Ectodermal cell (in vitro differentiated cells): ENCODE data around the gene ILDR1.
"Not testable (repeated sequence)": the region's sequence is repeated elsewhere in the genome, so short reads cannot be mapped to it uniquely, and the experiment has no call there.

Experiments used
- H3K27ac ChIP-seq: 2 replicates; pipeline ENCODE4 v1.7.0; 2013; ENCODE audit warnings: mild to moderate bottlenecking, low read depth, low read length; ENCODE audit not compliant: insufficient read depth, poor library complexity, severe bottlenecking
- H3K27me3 ChIP-seq: 2 replicates; pipeline ENCODE4 v1.7.0; 2013; ENCODE audit warnings: mild to moderate bottlenecking, low read length; ENCODE audit not compliant: insufficient read depth, control insufficient read depth, poor library complexity, severe bottlenecking
- H3K36me3 ChIP-seq: one replicate; pipeline ENCODE4 v1.7.0; 2013; ENCODE audit warnings: low read length; ENCODE audit not compliant: control insufficient read depth, insufficient read depth
- H3K4me1 ChIP-seq: one replicate; pipeline ENCODE4 v1.7.0; 2013; ENCODE audit warnings: low read length; ENCODE audit not compliant: control insufficient read depth, insufficient read depth
- H3K4me3 ChIP-seq: 2 replicates; pipeline ENCODE4 v1.7.0; 2013; ENCODE audit warnings: low read depth, low read length, control low read depth; ENCODE audit not compliant: insufficient read depth
- H3K9me3 ChIP-seq: 2 replicates; pipeline ENCODE4 v1.7.0; 2013; ENCODE audit warnings: mild to moderate bottlenecking, low read length, moderate library complexity; ENCODE audit not compliant: control insufficient read depth
- WGBS, 2 experiments: methylation state at CpG; one replicate each; pipeline ENCODE4 v1.1.7; 2013; ENCODE audit warnings: missing lambda C conversion rate in 2 of 2; 5-methylcytosine and 5-hydroxymethylcytosine counted together

The ILDR1 gene

GRCh38 chr3:122052968-122053367 lies 30.9 kb upstream of the ILDR1 start:
- no peaks in the 10 kb centered on the region for H3K27me3 ChIP-seq
- H3K4me3 ChIP-seq = no peak overlapping the region
- no peaks in the 10 kb centered on the region for H3K36me3 ChIP-seq
- no peaks in the 10 kb centered on the region for H3K9me3 ChIP-seq
- WGBS, 2 experiments = 94 to 99% methylated on average over 3 of the region's 3 CpGs
- H3K4me1 ChIP-seq = no peaks in the 10 kb centered on the region
- no peak overlapping the region for H3K27ac ChIP-seq

- not testable (repeated sequence) for H3K9me3 ChIP-seq
- WGBS, 2 experiments = 92 to 100% methylated on average over 11 of the region's 11 CpGs
Measured at GRCh38 chr3:122047773-122048172, 25.7 kb upstream of the ILDR1 start.

DNA sequence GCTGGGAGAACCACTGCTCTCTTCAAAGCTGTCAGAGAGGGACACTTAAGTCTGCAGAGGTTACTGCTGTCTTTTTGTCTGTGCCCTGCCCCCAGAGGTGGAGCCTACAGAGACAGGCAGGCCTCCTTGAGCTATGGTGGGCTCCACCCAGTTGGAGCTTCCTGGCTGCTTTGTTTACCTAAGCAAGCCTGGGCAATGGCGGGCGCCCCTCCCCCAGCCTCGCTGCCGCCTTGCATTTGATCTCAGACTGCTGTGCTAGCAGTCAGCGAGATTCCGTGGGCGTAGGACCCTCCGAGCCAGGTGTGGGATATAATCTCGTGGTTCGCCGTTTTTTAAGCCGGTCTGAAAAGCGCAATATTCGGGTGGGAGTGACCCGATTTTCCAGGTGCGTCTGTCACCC lies 25.2 kb upstream of the ILDR1 start:
- not testable (repeated sequence) for H3K4me1 ChIP-seq, H3K27me3 ChIP-seq, H3K27ac ChIP-seq, H3K9me3 ChIP-seq, H3K36me3 ChIP-seq, H3K4me3 ChIP-seq
- WGBS, 2 experiments = 80% methylated on average over 1 of the region's 16 CpGs; no CpG with 5 or more reads in 1 of the 2 experiments

More at GRCh38 chr3:122047773-122048172, 25.7 kb upstream of the ILDR1 start:
- H3K36me3 ChIP-seq, H3K27me3 ChIP-seq, H3K4me1 ChIP-seq, H3K4me3 ChIP-seq, H3K27ac ChIP-seq: not testable (repeated sequence)

- H3K4me1 ChIP-seq = no peaks in the 10 kb centered on the region
- H3K36me3 ChIP-seq = no peaks in the 10 kb centered on the region
- H3K27ac ChIP-seq = no peak overlapping the region
- WGBS, 2 experiments = no CpG with 5 or more reads among the region's 1 CpG
- no peaks in the 10 kb centered on the region for H3K27me3 ChIP-seq
- no peak overlapping the region for H3K4me3 ChIP-seq
- no peaks in the 10 kb centered on the region for H3K9me3 ChIP-seq
Measured at GRCh38 chr3:122033023-122033422, 11.0 kb upstream of the ILDR1 start.

GRCh38 chr3:122032531-122032930 lies 10.5 kb upstream of the ILDR1 start:
- H3K9me3 ChIP-seq = no peaks in the 10 kb centered on the region
- WGBS, 2 experiments = 95 to 100% methylated on average over 1 of the region's 1 CpG

DNA sequence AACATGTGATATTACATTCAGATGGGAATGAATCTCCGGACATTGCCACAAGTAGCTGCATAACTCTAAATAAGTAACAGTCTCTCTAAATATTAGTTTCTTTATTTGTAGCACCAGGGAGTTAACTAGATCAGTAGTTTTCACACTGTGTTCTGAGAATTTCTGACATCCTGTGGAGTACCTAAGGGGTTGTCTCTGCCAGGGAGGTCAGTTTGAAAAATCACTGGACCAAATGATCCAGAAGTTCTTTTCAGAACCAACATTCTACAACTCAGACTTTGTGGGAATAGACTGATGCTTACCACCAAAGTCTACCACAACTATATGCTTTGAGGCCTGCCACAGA lies 9.0 kb upstream of the ILDR1 start:
- Histone ChIP-seq H3K36me3 (no peaks in the 10 kb centered on the region), H3K9me3 (no peaks in the 10 kb centered on the region), H3K4me1 (no peaks in the 10 kb centered on the region), H3K4me3 (no peak overlapping the region), H3K27ac (no peak overlapping the region), H3K27me3 (no peaks in the 10 kb centered on the region)
- WGBS, 2 experiments = no CpG with 5 or more reads among the region's 1 CpG

More at GRCh38 chr3:122032531-122032930, 10.5 kb upstream of the ILDR1 start:
- Histone ChIP-seq H3K36me3 (no peaks in the 10 kb centered on the region), H3K4me3 (no peak overlapping the region), H3K27me3 (no peaks in the 10 kb centered on the region), H3K4me1 (no peaks in the 10 kb centered on the region), H3K27ac (no peak overlapping the region)

DNA sequence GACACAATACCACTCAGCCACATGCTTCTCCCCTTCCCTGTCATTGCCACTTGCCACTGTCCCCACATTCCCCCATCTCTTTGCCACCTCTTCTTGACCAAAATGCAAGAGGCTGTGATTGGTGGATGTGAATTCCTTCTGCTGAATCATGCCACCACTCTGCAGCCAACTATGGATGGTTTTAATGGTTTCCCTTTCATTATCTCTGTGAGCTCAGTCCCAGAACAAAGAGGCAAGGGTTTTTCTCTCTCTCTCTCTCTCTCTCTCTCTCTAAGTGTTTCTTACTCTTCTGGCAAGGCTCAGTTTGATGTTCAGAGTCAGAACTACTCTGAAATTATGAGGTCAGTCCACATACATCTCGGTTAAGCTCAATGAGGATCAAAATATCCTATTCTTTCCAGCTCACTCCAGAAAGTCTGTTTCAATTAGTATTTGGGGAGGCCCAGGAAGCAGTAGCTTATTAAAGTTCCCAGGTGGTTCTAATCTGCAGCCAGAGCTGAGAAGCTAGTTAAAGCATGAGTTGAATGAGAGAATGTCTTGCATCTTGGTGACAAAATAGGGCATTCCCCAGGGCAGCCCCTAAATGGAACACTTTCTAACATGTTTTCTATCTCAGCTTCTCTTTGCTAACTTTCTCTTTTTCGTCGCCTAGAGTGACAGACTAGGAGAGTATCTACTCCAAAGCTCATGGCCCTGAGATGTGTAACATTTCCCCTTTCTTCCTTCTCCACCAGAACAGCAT lies 8.5 kb upstream of the ILDR1 start:
- WGBS, 2 experiments = 91 to 94% methylated on average over 3 of the region's 3 CpGs
- H3K9me3 ChIP-seq = no peaks in the 10 kb centered on the region
- H3K27me3 ChIP-seq = no peaks in the 10 kb centered on the region
- no peak overlapping the region for H3K27ac ChIP-seq
- H3K4me3 ChIP-seq = no peak overlapping the region
- no peaks in the 10 kb centered on the region for H3K36me3 ChIP-seq
- H3K4me1 ChIP-seq = no peaks in the 10 kb centered on the region

- Histone ChIP-seq H3K36me3 (no peaks in the 10 kb centered on the region), H3K27ac (no peak overlapping the region), H3K9me3 (no peaks in the 10 kb centered on the region), H3K4me1 (no peaks in the 10 kb centered on the region), H3K27me3 (peaks cover 20% of the 10 kb centered on the region), H3K4me3 (no peak overlapping the region)
Measured at GRCh38 chr3:122025296-122025695, 3.2 kb upstream of the ILDR1 start.

DNA sequence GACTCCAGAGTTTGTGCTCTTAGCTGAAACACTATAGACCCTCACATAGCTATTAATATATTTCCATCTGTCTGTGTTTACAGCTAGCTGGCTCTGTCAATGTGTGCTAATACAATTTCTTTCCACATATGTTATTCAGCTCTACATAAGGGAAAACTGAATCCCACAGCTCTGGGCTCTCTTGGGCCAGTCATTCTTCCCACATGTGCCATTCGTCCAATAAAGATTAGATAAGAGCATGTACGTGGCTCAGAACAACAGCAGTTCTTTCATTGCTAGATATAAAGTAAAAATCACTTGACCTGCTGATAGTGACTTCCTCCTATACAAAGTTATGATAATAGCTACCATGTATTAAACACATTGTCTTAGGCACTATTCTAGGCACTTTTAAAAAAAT lies 2.8 kb upstream of the ILDR1 start:
- Histone ChIP-seq H3K36me3 (no peaks in the 10 kb centered on the region), H3K27me3 (peaks cover 20% of the 10 kb centered on the region), H3K4me3 (no peak overlapping the region), H3K4me1 (no peaks in the 10 kb centered on the region), H3K27ac (no peak overlapping the region), H3K9me3 (no peaks in the 10 kb centered on the region)
- 91 to 100% methylated on average over 2 of the region's 2 CpGs for WGBS, 2 experiments

DNA sequence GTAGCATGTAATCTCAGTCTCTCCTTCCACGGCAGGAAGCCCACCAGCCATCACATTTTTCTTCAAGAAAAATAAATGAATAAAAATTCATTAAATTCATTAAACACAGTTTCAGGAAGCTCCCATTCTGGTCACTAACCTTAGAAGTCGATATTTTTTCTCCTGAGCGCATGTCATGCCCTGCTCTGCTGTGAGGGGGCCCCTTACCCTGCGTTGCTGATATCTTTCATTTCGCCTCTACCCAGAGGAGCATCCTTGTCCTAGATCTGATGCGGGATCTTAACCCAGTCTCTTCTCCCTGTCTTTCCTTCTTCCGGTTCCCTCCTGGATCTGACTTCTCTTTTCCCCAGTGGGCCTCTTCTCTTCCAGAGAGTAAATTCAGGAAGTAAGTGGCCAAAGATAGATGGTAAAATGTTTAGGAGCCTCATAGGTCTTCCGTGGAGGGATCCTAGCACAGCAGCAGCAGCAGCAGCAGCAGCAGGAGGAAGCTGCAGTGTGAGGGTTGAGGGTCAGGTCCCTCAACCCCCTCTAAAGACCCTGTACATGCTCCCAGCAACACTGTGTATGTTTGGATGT lies 1.4 kb upstream of the ILDR1 start:
- H3K9me3 ChIP-seq = no peaks in the 10 kb centered on the region
- H3K27ac ChIP-seq = no peak overlapping the region
- no peak overlapping the region for H3K4me3 ChIP-seq
- no peaks in the 10 kb centered on the region for H3K4me1 ChIP-seq
- peaks cover 20% of the 10 kb centered on the region for H3K27me3 ChIP-seq
- H3K36me3 ChIP-seq = no peaks in the 10 kb centered on the region
- 80 to 83% methylated on average over 8 of the region's 8 CpGs for WGBS, 2 experiments
